DND-41 (cell line): Measurements from ENCODE around the gene DEAF1.

ENCODE experiments used
- ATAC-seq: fragments of 200-7000 bp; cut with Tn5 transposase; 3 replicates; pipeline ENCODE4 v1.9.1; 2021; ENCODE audit warnings: low read depth; ENCODE audit not compliant: insufficient read depth
- DNase-seq: peaks from one replicate; pipeline ENCODE4 v3.0.0-alpha.2; 2020
- H2AFZ ChIP-seq: 2 replicates; pipeline ENCODE4 v1.6.0; 2012; ENCODE audit warnings: low read depth, low read length
- H3K27ac ChIP-seq: 2 replicates; pipeline ENCODE4 v1.5.1; 2012; ENCODE audit warnings: low read length, inconsistent platforms
- H3K27me3 ChIP-seq: fragments of 200-600 bp; sonication (generic); 2 replicates; pipeline ENCODE4 v1.6.0; 2012; ENCODE audit warnings: low read length, mild to moderate bottlenecking, inconsistent platforms; ENCODE audit not compliant: insufficient read depth, poor library complexity
- H3K36me3 ChIP-seq: 2 replicates; pipeline ENCODE4 v1.5.1; 2012; ENCODE audit warnings: low read length, inconsistent platforms; ENCODE audit not compliant: insufficient read depth
- H3K4me1 ChIP-seq: 2 replicates; pipeline ENCODE4 v1.5.1; 2012; ENCODE audit warnings: mild to moderate bottlenecking, low read length; ENCODE audit not compliant: insufficient read depth
- H3K4me2 ChIP-seq: 2 replicates; pipeline ENCODE4 v1.6.0; 2012; ENCODE audit warnings: mild to moderate bottlenecking, moderate library complexity, low read length, inconsistent platforms; ENCODE audit not compliant: insufficient read depth
- H3K4me3 ChIP-seq, 2 experiments: fragments of 200-600 bp in 1 of 2; shearing (Covaris generic) in 1 of 2; 2 replicates each; pipeline ENCODE4 v1.5.1; 2012 to 2016; ENCODE audit warnings: inconsistent platforms in 2 of 2, low read length in 2 of 2, mild to moderate bottlenecking in 2 of 2, low read depth in 1 of 2, moderate library complexity in 1 of 2
- H3K79me2 ChIP-seq: 2 replicates; pipeline ENCODE4 v1.6.0; 2012; ENCODE audit warnings: low read length, inconsistent platforms; ENCODE audit not compliant: insufficient read depth
- H3K9ac ChIP-seq: 2 replicates; pipeline ENCODE4 v1.6.0; 2012; ENCODE audit warnings: low read depth, mild to moderate bottlenecking, inconsistent platforms, low read length, moderate library complexity
- H3K9me3 ChIP-seq: 2 replicates; pipeline ENCODE4 v1.5.1; 2012; ENCODE audit warnings: low read length, moderate library complexity, mild to moderate bottlenecking, inconsistent platforms; ENCODE audit not compliant: insufficient read depth, severe bottlenecking
- H4K20me1 ChIP-seq: 2 replicates; pipeline ENCODE4 v1.6.0; 2012; ENCODE audit warnings: low read length; ENCODE audit not compliant: insufficient read depth
- EZH2 ChIP-seq: IDR thresholded peaks from 3 replicates; pipeline ENCODE4 v1.6.1; 2012; ENCODE audit warnings: borderline replicate concordance, low read depth, mild to moderate bottlenecking, moderate library complexity, low read length, inconsistent platforms; ENCODE audit not compliant: severe bottlenecking
- TF ChIP-seq, protein P1 (sequence below): IDR thresholded peaks from 2 replicates; pipeline ENCODE4 v1.5.1; 2012; ENCODE audit warnings: borderline replicate concordance, low read length, moderate library complexity, mild to moderate bottlenecking; ENCODE audit not compliant: poor library complexity, severe bottlenecking; ENCODE audit errors: extremely low read depth

The DEAF1 gene

GRCh38 chr11:597166-597725, 97.8 kb downstream of the DEAF1 start:
- Histone ChIP-seq H3K9ac (no peak overlapping the region), H2AFZ (no peak overlapping the region), H4K20me1 (peaks cover 56% of the 10 kb centered on the region), H3K4me3 (no peak overlapping the region), H3K79me2 (peaks cover 44% of the 10 kb centered on the region), H3K27ac (no peak overlapping the region), H3K36me3 (peaks cover 95% of the 10 kb centered on the region), H3K9me3 (no peaks in the 10 kb centered on the region), H3K4me1 (no peaks in the 10 kb centered on the region), H3K4me2 (no peak overlapping the region), H3K27me3 (no peaks in the 10 kb centered on the region)
- ATAC-seq: 0 out of 3 replicates have a peak, but pooled peaks have one; percentile 46
- DNase-seq: no peak
- TF ChIP-seq, protein P1, sequence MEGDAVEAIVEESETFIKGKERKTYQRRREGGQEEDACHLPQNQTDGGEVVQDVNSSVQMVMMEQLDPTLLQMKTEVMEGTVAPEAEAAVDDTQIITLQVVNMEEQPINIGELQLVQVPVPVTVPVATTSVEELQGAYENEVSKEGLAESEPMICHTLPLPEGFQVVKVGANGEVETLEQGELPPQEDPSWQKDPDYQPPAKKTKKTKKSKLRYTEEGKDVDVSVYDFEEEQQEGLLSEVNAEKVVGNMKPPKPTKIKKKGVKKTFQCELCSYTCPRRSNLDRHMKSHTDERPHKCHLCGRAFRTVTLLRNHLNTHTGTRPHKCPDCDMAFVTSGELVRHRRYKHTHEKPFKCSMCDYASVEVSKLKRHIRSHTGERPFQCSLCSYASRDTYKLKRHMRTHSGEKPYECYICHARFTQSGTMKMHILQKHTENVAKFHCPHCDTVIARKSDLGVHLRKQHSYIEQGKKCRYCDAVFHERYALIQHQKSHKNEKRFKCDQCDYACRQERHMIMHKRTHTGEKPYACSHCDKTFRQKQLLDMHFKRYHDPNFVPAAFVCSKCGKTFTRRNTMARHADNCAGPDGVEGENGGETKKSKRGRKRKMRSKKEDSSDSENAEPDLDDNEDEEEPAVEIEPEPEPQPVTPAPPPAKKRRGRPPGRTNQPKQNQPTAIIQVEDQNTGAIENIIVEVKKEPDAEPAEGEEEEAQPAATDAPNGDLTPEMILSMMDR: peak; percentile 44
- TF ChIP-seq EZH2: no peak

GRCh38 chr11:596374-596773, 98.6 kb downstream of the DEAF1 start:
- no peak overlapping the region for H3K27ac ChIP-seq
- H3K79me2 ChIP-seq: peaks cover 43% of the 10 kb centered on the region
- no peak overlapping the region for H3K4me3 ChIP-seq
- no peaks in the 10 kb centered on the region for H3K27me3 ChIP-seq
- H3K9me3 ChIP-seq: no peaks in the 10 kb centered on the region
- no peak overlapping the region for H3K9ac ChIP-seq
- peaks cover 51% of the 10 kb centered on the region for H4K20me1 ChIP-seq
- ATAC-seq (no peak), DNase-seq (no peak)
- H3K36me3 ChIP-seq: peaks cover 93% of the 10 kb centered on the region
- no peak overlapping the region for H2AFZ ChIP-seq
- H3K4me2 ChIP-seq: no peak overlapping the region
- no peaks in the 10 kb centered on the region for H3K4me1 ChIP-seq
- TF ChIP-seq EZH2: no peak
- TF ChIP-seq, protein P1: no peak

DNA sequence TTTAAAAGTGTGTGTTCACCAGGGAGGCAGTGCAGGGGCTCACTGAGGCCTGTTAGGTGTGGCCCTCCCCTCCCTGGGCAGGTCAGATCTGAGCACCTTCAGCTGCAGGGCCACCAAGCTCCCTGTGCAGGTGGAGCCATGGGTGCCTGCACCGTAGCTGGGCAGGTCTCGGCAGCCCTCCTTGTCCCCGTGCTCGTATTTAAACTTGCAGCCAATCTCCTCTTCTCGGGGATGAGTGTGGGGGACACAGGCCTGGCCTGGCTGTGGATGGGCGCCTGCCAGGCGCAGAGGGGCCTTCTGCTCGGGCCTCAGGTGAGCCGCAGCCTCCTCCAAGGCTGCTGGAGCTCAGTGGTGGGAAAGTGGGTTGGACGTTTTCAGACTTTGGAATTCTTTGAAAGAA, 99.6 kb downstream of the DEAF1 start:
- no peak overlapping the region for H3K4me3 ChIP-seq
- peaks cover 51% of the 10 kb centered on the region for H4K20me1 ChIP-seq
- TF ChIP-seq EZH2: no peak
- TF ChIP-seq, protein P1: no peak
- no peaks in the 10 kb centered on the region for H3K4me1 ChIP-seq
- DNase-seq (no peak), ATAC-seq (no peak)
- H3K9ac ChIP-seq: no peak overlapping the region
- H3K36me3 ChIP-seq: peaks cover 96% of the 10 kb centered on the region
- H3K9me3 ChIP-seq: no peaks in the 10 kb centered on the region
- no peak overlapping the region for H2AFZ ChIP-seq
- H3K27ac ChIP-seq: no peak overlapping the region
- peaks cover 43% of the 10 kb centered on the region for H3K79me2 ChIP-seq
- no peaks in the 10 kb centered on the region for H3K27me3 ChIP-seq
- H3K4me2 ChIP-seq: no peak overlapping the region
